ENCODE measurements around the gene FCER1G. TPM values are rescaled to one million over a fixed set of nuclear protein-coding genes. Genes with fewer than 3 reads are reported as not detected.

FCER1G gene
- total and polyA plus RNA-seq, 2 of the 8 experiments (the other 6 are each of a cell fraction or from before 2014, with no cell fraction given) = 1.6 TPM; not detected in 1

GRCh38 chr1:161174911-161175310 is 40.2 kb upstream of the FCER1G start:
- Histone ChIP-seq H3K18ac (ENCODE audit: extremely low read depth, low read length) (no peak overlapping the region), H2BK12ac (ENCODE audit: low read depth, low read length) (no peak overlapping the region), H3K23ac (ENCODE audit: insufficient read length) (no peak overlapping the region), H4K5ac (ENCODE audit: insufficient read length, low read depth, low read length) (no peak overlapping the region), H4K8ac (ENCODE audit: extremely low read depth, insufficient read depth, low read length) (no peak overlapping the region), H3K79me2 (ENCODE audit: control insufficient read depth in 1 of 2, insufficient read depth in 2 of 2, low read length in 2 of 2) (peaks cover 0 to 4% of the 10 kb centered on the region in 2 experiments; a peak in 1 of 4 replicates), H3K4me2 (ENCODE audit: insufficient read depth in 1 of 2, low read depth in 2 of 2, low read length in 2 of 2) (no peak overlapping the region), H3K4me3 (ENCODE audit: extremely low read depth in 1 of 4, insufficient read depth in 2 of 4, low read depth in 3 of 4, low read length in 4 of 4) (no peak overlapping the region), H3K56ac (replicated peaks; ENCODE audit: insufficient read length, low read depth, low read length) (no peak overlapping the region), H3K14ac (ENCODE audit: insufficient read length) (no peak overlapping the region), H2AFZ (ENCODE audit: low read length) (no peak overlapping the region), H2BK120ac (replicated peaks; ENCODE audit: low read depth, low read length) (no peak overlapping the region), H3K9ac (replicated peaks in 1 of 4; ENCODE audit: extremely low read depth in 1 of 4, low read depth in 3 of 4, low read length in 3 of 4) (no peak overlapping the region), H3K4me1 (replicated peaks in 1 of 4; ENCODE audit: control insufficient read depth in 3 of 4, insufficient read depth in 4 of 4, low read length in 3 of 4) (peaks cover 0 to 13% (median under 1%) of the 10 kb centered on the region in 4 experiments; a peak in 3 of 7 replicates), H3K27ac (ENCODE audit: low read depth, low read length) (no peak overlapping the region), H4K91ac (replicated peaks; ENCODE audit: insufficient read length, low read length) (no peak overlapping the region), H4K20me1 (replicated peaks in 1 of 2; ENCODE audit: control insufficient read depth in 1 of 2, insufficient read depth in 2 of 2, low read length in 2 of 2) (peaks cover 0 to 6% of the 10 kb centered on the region in 2 experiments), H2BK5ac (ENCODE audit: low read depth, low read length) (no peak overlapping the region), H3K4ac (replicated peaks; ENCODE audit: insufficient read length, low read depth, low read length) (no peak overlapping the region), H3K23me2 (ENCODE audit: low read depth, low read length) (peaks cover 2% of the 10 kb centered on the region; the same call in 1 of the 2 replicates), H2BK20ac (ENCODE audit: low read length) (no peak overlapping the region), H3K9me3 (ENCODE audit: insufficient read depth in 2 of 2, low read depth in 1 of 2, low read length in 1 of 2) (no peaks in the 10 kb centered on the region), H3K36me3 (ENCODE audit: control insufficient read depth in 2 of 4, insufficient read depth in 4 of 4, low read length in 3 of 4) (peaks cover 13 to 43% (median 29%) of the 10 kb centered on the region in 4 experiments), H2BK15ac (ENCODE audit: low read length) (no peak overlapping the region), H3K79me1 (ENCODE audit: low read depth, low read length) (peaks cover 4% of the 10 kb centered on the region), H3K27me3 (replicated peaks in 1 of 4; ENCODE audit: control insufficient read depth in 3 of 4, extremely low read depth in 1 of 4, insufficient read depth in 3 of 4, low read length in 3 of 4) (no peaks in the 10 kb centered on the region), H2AK5ac (ENCODE audit: low read depth, low read length) (no peak overlapping the region)
- CTCF ChIA-PET (ENCODE audit: partially characterized antibody) = interaction anchor here (2.8 kb wide), 1 partner anchor 9 kb away, joined by 27 read pairs; the partner anchor contains the start of gene PPOX
- no peak for TF ChIP-seq SIX5 (IDR thresholded peaks at IDR 0.05; ENCODE audit: low read depth, low read length)
- WGBS, 2 experiments (ENCODE audit: extremely low coverage in 1 of 2, insufficient coverage in 1 of 2, insufficient read length in 1 of 2, insufficient replicate concordance in 2 of 2, low coverage in 1 of 2, low lambda C conversion rate in 2 of 2, missing lambda C conversion rate in 1 of 2) = 97% methylated on average over 11 of the region's 11 CpGs; no CpG with 5 or more reads in 1 of the 2 experiments
- DNase-seq (ENCODE audit: low read depth in 1 of 2, low spot score in 2 of 2) (no peak), FAIRE-seq (no peak)
- POLR2A ChIA-PET (ENCODE audit: partially characterized antibody) = interaction anchor here (4.0 kb wide), 1 partner anchor 8 kb away, joined by 51 read pairs; the partner anchor contains the start of gene PPOX
